Stimulated activated CD4-positive, alpha-beta T cell treated with anti-CD3 and anti-CD28 coated beads, Interleukin-12 subunit alpha, Interleukin-12 subunit beta, amount 100 ng/mL, for 4 hours (primary cell): ENCODE results near the gene ZNF350.
"Not testable (repeated sequence)": the region's sequence is repeated elsewhere in the genome, so short reads cannot be mapped to it uniquely, and the experiment has no call there.

Source experiments
- DNase-seq: peaks from one replicate; pipeline ENCODE4 v3.0.0-alpha.2; 2020

Gene ZNF350

DNA sequence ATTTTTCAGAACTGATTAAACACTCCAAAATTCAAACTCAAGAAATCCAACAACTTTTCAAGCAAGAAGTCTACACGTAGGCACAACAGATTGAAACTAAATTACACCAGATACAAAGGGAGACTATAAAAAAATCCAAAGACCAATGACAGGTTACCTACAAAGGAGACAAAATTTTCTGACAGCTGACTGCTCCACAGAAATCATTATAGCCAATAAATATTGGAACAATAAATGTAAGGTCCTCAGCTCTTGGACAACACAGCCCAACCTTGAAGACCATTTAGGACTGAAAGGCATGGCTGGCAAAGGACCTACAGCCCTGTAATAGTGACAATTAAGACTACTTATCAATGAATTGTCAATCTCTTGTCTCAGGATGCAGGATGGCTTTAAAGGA, 15.9 kb downstream of the ZNF350 start:
- DNase-seq = no peak

DNA sequence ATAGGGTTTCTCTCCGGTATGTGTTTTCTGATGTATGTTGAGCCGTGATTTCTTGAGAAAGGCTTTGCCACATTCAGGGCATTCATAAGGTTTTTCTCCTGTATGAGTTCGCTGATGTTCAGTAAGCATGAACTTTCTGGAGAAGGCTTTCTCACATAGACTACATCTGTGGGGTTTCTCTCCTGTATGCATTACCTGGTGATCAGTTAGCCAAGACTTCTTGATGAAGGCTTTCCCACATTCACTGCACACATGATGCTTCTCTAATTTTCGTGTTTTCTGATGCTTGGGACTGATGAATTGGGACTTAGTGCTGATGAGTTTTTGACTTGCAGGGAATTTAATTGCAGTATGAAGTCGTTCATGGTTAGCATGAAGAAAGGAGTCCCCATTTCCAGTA, 21.1 kb downstream of the ZNF350 start:
- DNase-seq = no peak

DNA sequence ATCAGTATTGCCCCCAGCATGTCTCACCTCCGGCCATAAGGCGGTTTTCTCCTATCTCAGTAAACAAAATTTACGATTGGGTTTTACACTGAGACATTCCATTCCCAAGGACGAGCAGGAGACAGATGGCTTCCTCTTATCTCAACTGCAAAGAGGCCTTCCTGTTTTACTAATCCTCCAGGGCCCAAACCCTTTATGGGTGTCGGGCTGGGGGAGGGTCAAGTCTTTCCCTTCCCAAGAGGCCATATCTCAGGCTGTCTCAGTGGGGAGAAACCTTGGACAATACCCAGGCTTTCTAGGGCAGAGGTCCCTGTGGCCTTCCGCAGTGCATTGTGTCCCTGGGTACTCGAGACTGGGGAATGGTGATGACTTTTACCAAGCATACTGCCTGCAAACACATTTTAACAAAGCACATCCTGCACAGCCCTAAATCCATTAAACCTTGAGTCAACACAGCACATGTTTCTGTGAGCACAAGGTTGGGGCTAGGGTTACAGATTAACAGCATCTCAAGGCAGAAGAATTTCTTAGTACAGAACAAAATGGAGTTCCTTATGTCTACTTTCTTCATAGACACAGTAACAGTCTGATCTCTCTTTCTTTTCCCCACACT, 25.9 kb downstream of the ZNF350 start:
- DNase-seq = not testable (repeated sequence)

DNA sequence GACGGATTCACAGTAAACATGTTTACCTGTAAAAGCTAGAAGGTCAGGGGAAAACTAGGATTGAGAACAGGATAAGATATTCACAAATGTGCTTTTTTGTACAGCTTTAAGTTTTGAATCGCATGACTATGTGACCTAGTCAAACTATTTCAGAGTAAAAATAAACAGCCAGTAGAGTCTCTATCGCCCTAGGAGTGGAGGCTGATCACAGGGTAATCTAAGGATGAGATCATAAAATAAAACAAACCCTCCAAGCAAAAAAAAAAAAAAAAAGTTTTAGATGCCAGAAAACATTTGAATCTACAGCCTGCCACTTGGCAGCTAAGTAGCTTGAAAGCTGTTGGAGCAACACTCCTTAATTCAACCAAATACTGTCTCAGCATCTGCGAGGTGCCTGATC, 26.8 kb downstream of the ZNF350 start:
- DNase-seq = no peak

DNA sequence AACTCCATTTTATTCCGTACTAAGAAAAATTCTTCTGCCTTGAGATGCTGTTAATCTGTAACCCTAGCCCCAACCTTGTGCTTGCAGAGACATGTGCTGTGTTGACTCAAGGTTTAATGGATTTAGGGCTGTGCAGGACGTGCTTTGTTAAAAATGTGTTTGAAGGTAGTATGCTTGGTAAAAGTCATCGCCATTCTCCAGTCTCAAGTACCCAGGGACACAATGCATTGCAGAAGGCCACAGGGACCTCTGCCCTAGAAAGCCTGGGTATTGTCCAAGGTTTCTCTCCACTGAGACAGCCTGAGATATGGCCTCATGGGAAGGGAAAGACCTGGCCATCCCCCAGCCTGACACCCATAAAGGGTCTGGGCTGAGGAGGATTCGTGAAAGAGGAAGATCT, 28.8 kb downstream of the ZNF350 start:
- not testable (repeated sequence) for DNase-seq

DNA sequence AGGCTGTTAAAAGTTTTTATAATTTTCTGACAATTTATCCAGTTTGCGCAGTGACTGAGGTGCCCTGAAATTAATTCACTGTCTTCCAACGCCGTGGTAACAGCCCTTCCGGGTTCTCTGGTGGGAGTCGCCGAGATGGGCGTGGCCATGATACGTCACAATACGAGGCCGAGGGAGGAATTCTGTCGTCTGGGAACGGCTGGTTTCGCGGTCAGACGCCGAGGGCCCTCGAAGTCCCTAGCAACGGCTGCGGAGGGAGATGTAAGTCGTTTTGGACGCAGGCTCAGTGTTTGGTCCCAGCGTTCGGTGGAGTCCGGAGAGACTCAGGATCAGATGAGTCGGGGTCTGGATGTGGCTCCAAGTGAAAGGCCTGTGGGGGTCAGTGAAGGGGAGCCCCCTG, 37.7 kb downstream of the ZNF350 start:
- no peak for DNase-seq

DNA sequence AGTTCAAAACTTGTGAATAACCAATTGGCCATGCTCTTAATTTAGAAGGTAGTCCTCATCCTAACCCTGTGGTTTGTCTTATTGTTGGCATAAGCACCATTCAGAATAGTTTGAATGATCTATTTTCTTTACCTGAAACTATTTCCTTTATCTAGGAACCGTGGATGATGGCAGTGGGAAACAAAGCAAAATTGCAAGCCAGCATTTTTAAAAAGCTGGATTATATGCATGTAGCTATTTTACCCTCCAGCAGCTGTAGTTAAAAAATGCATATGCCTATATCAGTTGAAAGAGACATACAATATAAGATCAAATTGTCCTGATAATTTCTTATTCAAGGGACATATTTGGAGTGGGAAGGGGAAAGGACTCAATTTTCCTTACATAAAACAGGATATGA, 40.0 kb downstream of the ZNF350 start:
- DNase-seq = no peak

DNA sequence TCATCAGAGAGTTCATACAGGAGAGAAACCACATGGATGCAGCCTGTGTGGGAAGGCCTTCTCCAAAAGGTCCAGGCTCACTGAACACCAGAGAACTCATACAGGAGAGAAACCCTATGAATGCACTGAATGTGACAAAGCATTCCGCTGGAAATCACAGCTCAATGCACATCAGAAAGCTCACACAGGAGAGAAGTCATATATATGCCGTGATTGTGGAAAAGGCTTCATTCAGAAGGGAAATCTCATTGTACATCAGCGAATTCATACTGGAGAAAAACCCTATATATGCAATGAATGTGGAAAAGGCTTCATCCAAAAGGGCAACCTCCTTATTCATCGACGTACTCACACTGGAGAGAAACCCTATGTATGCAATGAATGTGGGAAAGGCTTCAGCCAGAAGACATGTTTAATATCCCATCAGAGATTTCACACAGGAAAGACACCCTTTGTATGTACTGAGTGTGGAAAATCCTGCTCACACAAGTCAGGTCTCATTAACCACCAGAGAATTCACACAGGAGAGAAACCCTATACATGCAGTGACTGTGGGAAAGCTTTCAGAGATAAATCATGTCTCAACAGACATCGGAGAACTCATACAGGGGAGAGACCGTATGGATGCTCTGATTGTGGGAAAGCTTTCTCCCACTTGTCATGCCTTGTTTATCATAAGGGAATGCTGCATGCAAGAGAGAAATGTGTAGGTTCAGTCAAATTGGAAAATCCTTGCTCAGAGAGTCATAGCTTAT, 41.7 kb downstream of the ZNF350 start:
- DNase-seq = no peak

DNA sequence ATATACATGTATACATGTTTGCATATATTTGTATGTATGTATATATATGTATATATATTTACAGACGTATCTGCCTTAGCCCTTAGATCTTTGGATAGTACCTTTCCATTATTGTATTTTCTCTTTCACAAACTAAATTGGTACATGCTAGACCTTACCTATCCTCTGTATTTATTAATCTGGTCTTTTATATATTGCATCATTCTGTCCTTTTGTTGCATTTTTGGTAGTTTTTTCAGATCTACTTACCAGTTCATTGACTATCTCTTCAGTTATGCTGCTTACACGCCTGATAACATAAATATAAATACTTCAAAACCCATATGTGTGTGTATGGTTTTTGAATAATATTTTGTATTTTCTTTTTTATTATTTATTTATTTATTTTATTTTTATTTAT, 47.7 kb downstream of the ZNF350 start:
- DNase-seq = no peak

DNA sequence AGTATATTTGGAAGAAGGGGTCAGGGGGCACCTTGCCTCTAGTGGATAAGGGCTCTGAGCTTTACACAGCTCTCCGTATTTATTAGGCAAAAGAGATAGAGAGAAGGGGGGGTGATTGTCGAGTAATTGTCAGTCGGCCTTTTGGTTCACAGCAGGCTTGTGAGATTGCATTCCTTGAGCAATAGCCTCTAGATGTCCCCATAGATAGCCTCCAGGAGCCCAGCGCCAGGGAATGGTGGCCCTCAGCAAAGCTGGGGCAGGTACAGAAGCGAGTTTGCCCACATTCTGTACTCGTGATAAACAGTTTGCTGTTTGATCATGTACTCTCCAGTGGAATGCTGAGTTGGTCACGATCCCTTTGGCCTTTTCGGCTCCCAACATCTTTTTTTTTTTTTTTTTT, 54.7 kb downstream of the ZNF350 start:
- no peak for DNase-seq

DNA sequence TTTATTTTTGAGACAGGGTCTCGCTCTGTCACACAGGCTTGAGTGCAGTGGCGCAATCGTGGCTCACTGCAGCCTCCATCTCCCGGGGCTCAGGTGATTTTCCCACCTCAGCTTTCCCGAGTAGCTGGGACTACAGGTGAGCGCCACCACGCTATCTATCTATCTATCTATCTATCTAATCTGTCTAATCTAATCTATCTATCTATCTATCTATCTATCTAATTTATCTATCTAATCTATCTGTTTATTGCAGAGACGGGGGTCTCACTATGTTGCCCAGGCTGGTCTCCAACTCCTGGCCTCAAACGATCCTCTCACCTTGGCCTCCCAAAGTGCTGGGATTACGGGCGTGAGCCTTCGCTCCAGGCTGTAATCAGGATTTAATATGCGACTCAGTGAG, 58.8 kb downstream of the ZNF350 start:
- DNase-seq = no peak

DNA sequence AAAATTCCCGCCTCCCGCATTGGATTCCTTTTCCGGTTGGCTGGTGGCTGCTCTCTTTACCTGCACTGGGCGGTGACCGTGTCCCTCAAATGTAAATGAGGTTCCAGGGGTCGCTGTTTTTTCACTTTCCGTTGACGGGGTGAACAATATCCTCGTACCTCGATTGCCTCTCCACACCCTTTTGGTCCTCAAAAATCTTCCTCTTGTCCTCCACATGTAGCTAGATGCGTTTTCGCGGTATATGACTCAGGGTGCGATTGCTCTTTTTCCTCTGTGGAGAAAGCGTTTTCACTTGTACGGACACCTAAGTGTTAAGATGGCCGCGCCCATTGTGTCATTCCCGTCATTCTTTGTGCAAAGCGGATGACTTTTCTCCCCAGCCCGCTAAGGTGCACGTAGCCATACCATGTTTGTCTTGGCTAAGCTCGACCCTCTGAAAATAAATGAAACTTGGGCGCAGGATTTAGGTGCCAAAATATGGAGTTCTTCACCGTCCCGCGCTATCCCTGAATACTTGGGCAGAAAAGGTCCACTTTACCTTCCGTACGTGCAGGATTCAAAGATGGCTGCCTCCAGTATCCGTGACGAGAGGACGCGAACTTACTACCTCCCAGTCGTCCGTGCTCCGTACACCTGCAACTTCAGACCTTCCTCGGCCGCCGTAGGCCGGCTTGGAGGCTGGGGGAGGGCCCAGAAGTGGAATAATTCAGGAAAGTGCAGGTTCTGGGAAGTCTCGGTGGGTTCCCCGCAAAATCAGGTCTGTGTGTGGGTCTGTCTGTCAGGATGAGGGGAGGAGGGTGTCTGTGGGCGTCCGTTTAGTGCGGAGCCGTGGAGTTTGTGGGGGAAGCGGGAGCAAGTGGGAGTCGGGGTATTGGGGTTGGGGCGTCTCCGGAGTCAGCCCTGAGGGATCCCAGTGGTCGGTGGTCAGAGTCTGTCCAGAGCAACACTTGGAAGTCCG, 59.6 kb downstream of the ZNF350 start, which contains the start of gene ZNF613:
Gene ZNF613 (plus strand): TSS at position 689 of the 958 bp plus-strand sequence. CDS start 8,749 bp downstream, outside the sequence.
- DNase-seq = peak; percentile 76

DNA sequence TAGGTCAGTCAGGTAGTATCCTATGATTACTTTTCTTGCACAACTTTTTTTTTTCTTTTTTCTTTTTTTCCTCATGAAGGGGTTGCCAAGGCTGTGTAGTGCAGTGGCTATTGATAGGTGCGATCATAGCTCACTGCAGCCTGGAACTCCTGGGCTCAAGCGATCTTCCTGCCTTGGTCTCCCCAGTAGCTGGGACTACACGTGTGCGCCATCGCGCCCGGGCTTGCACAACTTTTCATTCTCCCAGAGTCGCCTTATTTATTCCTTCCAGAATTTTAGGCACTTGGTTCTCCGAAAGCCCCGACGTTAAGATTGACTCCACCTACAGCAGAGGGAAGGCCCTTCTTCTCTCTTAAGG, 60.2 kb downstream of the ZNF350 start:
- no peak for DNase-seq

DNA sequence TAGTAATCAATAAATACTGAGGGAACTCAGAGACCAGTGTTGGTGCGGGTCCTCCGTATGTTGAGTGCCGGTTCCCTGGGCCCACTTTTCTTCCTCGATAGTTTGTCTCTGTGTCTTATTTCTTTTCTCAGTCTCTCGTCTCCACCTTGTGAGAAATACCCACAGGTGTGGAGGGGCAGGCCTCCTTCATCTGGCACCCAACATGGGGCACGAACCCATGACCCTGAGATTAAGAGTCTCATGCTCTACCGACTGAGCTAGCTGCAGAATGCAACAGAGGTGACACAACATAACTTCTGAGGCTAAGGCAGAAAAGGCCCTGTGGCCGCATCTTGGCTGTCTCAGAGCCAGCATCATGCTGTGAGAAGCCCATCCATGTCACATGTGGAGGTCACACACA, 64.7 kb downstream of the ZNF350 start:
- no peak for DNase-seq

DNA sequence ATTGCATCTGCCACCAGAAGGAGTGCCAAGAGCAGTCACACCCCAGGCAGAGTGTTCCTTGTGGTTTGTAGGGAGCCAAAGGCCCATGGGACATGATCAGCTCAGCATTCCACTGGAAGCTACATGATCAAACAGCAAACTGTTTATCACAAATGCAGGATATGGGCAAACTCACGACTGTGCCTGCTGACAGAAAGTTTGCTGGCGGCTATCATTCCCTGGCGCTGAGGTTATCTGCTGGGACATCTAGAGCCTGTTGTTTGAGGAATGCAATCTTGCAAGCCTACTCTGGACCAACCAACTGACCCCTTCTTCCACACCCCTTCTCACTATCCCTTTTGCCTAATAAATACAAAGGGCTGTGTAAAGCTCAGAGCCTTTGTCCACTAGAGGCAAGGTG, 67.0 kb downstream of the ZNF350 start:
- DNase-seq = no peak

DNA sequence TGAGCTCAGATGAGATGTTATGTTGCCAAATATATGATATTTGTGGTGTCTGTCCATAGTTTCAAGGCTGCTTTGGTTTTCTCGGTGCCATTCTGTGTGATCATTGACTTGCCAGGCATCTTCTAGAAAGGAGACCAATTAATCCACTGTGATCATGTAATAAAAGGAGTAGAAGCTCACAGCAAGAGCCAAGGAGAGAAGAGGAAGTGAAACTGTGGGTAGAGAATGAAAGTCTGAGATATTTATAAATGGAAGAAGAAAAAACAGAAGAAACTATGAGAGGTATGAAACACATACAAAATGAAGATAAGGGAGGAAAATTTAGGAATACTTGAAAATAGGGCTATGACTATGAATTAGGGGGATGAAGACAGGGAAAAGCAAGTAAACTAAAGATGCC, 70.5 kb downstream of the ZNF350 start:
- DNase-seq = no peak

DNA sequence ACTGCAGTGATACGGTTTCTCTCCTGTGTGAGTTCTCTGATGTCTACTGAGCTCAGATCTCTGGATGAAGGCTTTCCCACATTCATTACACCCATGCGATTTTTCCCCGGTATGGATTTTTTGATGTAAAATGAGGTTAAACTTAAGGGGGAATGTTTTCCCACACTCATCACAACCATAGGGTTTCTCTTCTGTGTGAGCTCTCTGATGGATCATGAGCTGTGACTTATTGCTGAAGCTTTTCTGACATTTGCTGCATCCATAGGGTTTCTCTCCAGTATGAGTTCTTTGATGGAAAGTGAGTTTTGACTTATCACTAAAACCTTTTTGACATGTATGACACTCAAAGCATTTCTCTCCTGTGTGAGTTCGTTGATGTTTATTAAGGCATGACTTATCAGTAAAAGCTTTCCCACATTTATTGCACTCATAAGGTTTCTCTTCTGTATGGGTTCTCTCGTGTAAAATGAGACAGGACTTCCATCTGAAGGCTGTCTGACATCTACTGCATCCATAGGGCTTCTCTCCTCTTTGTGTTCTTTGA, 71.2 kb downstream of the ZNF350 start:
- DNase-seq = no peak
